GM19351 (cell line): ENCODE data around the gene SLC1A7.

Experiments used
- ATAC-seq: cut with Tn5 transposase; IDR thresholded peaks from one replicate; pipeline ENCODE4 v1.9.1; 2021; ENCODE audit warnings: mild to moderate bottlenecking, moderate library complexity; ENCODE audit not compliant: unreplicated experiment

SLC1A7 gene

GRCh38 chr1:53078333-53079101 lies 63.9 kb downstream of the SLC1A7 start:
- no peak for ATAC-seq

GRCh38 chr1:53077599-53077965 lies 64.9 kb downstream of the SLC1A7 start:
- ATAC-seq: no peak

GRCh38 chr1:53076721-53077598 lies 65.5 kb downstream of the SLC1A7 start:
- ATAC-seq: no peak

- no peak for ATAC-seq
Measured at GRCh38 chr1:53076165-53076564, 66.3 kb downstream of the SLC1A7 start.

GRCh38 chr1:53075761-53076163 lies 66.7 kb downstream of the SLC1A7 start:
- ATAC-seq: no peak

- no peak for ATAC-seq
Measured at GRCh38 chr1:53075206-53075605, 67.2 kb downstream of the SLC1A7 start.

- no peak for ATAC-seq
Measured at GRCh38 chr1:53074313-53075154, 67.9 kb downstream of the SLC1A7 start.

GRCh38 chr1:53073868-53074311 lies 68.5 kb downstream of the SLC1A7 start:
- ATAC-seq: no peak

GRCh38 chr1:53073287-53073686 lies 69.2 kb downstream of the SLC1A7 start:
- no peak for ATAC-seq

- no peak for ATAC-seq
Measured at GRCh38 chr1:53071915-53072314, 70.5 kb downstream of the SLC1A7 start.

GRCh38 chr1:53071167-53071865 lies 71.1 kb downstream of the SLC1A7 start:
- ATAC-seq: no peak

- no peak for ATAC-seq
Measured at GRCh38 chr1:53070621-53071020, 71.8 kb downstream of the SLC1A7 start.

GRCh38 chr1:53069663-53070327 lies 72.6 kb downstream of the SLC1A7 start:
- ATAC-seq: no peak

- ATAC-seq: no peak
Measured at GRCh38 chr1:53069265-53069662, 73.2 kb downstream of the SLC1A7 start.

GRCh38 chr1:53068314-53069099 lies 73.9 kb downstream of the SLC1A7 start:
- ATAC-seq: no peak

- no peak for ATAC-seq
Measured at GRCh38 chr1:53067886-53068285, 74.6 kb downstream of the SLC1A7 start.

GRCh38 chr1:53066891-53067738 lies 75.3 kb downstream of the SLC1A7 start:
- no peak for ATAC-seq

- ATAC-seq: no peak
Measured at GRCh38 chr1:53066488-53066887, 76.0 kb downstream of the SLC1A7 start.
